Sciatic nerve (tissue), 2 donors: Measurements from ENCODE around the gene LRFN3. TPM values are rescaled to one million over a fixed set of nuclear protein-coding genes. Genes with fewer than 3 reads are reported as not detected.
A peak's percentile ranks its signal among the peaks of the same experiment; 100 is the strongest.
"Not testable (repeated sequence)": the region's sequence is repeated elsewhere in the genome, so short reads cannot be mapped to it uniquely, and the experiment has no call there.

Experiments
- ATAC-seq: fragments of 200-7000 bp; cut with Tn5 transposase; one replicate; pipeline ENCODE4 v1.9.1; 2020; ENCODE audit warnings: mild to moderate bottlenecking, moderate library complexity
- DNase-seq: peaks from one replicate; pipeline ENCODE4 v3.0.0-alpha.2; 2020; ENCODE audit warnings: low spot score
- intact Hi-C: fragments of 100-400 bp; cut with DNase I; formaldehyde crosslinking; loops from one replicate; pipeline ENCODE4 v1.14.2; 2022
- total RNA-seq: library from RNA; stranded (reverse); fragmentation: NEBNext Ultra II Directional; extraction: Animal tissue kit (Norgen Biotek cat#: 25700); gene quantifications from one replicate; pipeline ENCODE4 v1.2.1, GENCODE V29; 2021
- donor health status: DM: no; HTN: no; CAD: no.
- donor health status: DM: no; HTN: no; CAD: no.

Gene LRFN3
- total RNA-seq, 1 donor from 2014 or later, result 13.1 TPM

DNA sequence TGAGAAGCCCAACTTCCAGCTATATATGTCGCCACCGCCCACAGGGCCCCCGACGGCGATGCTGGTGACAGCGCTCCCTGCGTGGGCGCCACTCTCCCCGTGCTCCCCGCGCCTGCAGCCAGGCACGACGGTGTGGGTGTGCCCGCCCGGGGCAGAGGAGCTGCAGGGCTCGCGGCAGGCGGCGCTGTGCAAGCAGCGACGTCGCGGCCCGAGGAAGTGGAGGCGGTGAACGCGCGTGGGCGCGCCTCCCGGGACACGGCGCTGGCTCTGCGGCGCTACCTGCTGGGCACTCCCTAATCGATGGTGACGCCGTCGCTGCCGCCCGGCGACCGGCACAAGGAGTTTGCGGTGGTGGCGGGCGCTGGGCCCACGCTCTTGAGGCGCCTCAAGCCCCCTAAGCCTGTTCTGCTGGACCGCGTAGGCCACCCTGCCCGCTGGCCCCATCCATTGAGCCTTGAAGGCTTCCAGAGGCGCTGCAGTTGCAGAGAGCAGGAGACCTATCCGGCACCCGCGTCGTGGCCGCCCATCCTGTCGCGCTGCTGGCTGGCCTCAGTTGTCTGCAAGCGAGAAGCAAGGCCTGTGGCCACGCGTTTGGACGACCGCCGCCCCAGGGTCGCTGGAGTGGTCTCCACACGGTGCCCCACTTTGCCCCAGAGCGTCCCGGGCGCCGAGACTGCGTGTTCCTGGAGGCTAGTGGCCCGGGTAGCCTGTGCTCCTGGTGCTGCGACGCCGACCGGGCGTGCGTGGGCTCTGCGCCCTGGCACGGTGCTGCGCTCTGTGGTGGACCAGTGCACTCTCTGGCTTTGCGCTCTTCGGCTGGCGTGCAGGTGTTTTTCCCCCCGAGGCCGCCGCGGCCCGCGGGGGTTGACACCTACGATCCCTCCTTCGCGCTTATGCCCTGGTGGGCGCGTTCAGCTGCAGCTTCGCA lies 23.1 kb downstream of the LRFN3 start:
- ATAC-seq (peak; percentile 32), DNase-seq (no peak)
- intact Hi-C loops, result no loop called here

GRCh38 chr19:35959968-35960320 lies 23.8 kb downstream of the LRFN3 start:
- intact Hi-C loops, result no loop called here
- ATAC-seq (peak; percentile 17), DNase-seq (no peak)

GRCh38 chr19:35960432-35960972 lies 24.3 kb downstream of the LRFN3 start:
- DNase-seq, result no peak
- intact Hi-C loops, result no loop called here

DNA sequence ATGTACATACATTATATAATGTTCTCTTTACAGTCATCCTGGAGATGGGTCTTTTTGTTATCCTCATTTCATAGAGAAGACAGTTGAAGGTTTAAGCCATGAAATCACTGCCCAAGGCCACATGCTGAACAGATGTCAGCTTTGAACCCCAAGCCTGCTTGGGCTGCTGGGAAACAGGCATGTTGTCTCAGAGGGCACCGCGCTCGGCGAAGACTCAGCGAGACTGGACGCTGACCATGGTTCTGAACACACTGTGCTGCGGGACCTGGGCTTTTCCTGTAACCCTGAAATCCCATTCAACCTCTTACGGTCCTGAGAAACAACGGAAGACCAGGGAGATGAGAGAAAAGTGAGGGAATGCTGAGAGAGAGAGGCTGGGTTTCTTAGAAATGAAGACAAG lies 27.3 kb downstream of the LRFN3 start:
- intact Hi-C loops, result no loop called here
- no peak for ATAC-seq
- no peak for DNase-seq

More at GRCh38 chr19:35960432-35960972, 24.3 kb downstream of the LRFN3 start:
- ATAC-seq, result no peak

GRCh38 chr19:35966771-35967170 lies 30.6 kb downstream of the LRFN3 start:
- no peak for DNase-seq
- ATAC-seq, result no peak
- intact Hi-C loops, result no loop called here

- no peak for ATAC-seq
- intact Hi-C loops, result no loop called here
- DNase-seq, result no peak
Observed at GRCh38 chr19:35973487-35973886, 37.3 kb downstream of the LRFN3 start.

DNA sequence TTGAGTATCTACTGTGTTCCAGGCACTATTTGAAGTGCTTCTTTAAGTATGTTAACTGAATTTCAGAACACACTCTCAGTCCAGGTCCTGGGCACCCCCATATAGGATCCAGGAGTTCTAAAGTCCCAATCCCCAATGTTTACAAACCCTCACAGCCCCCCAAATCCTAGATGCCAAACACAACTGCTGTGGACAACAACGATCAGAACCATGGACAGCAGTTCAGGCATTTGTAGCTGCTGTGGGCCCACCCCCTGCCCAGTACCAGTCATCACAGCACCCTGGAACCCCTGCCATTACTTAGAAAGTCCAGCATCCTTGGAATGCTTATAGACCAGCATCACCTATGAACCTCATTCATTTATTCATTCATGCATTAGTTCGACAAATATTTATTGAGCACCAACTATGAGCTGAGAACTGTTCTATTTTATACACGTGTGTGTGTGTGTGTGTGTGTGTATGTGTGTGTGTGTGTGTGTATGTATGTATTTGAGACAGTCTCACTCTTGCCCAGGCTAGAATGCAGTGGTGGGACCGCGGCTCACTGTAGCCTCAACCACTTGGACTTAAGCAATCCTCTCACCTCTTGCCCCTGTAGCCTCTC lies 39.5 kb downstream of the LRFN3 start:
- intact Hi-C loops, result no loop called here
- DNase-seq (no peak), ATAC-seq (no peak)

GRCh38 chr19:35977446-35978222 lies 41.5 kb downstream of the LRFN3 start:
- intact Hi-C loops, result no loop called here
- DNase-seq, result no peak
- ATAC-seq, result no peak

DNA sequence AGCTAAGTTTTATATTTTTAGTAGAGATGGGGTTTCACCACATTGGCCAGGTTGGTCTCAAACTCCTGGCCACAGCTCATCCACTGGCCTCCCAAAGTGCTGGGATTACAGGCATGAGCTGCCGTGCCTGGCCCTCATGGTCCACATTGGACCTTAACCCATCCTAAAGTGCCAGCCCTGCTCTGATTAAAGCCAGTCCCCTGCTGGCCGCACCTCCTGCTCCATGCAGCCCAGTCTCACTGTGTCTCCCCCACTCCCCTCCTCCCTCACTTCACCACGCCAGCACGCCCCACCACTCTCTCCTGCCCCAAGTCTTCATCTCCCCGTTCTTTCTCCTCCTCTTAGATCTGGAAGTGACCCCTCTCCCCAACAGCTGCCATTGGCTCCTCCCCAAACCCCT lies 42.1 kb downstream of the LRFN3 start:
- no peak for DNase-seq
- no peak for ATAC-seq
- intact Hi-C loops, result no loop called here

- ATAC-seq (no peak), DNase-seq (no peak)
- intact Hi-C loops, result no loop called here
Observed at GRCh38 chr19:35978832-35979365, 42.7 kb downstream of the LRFN3 start.

DNA sequence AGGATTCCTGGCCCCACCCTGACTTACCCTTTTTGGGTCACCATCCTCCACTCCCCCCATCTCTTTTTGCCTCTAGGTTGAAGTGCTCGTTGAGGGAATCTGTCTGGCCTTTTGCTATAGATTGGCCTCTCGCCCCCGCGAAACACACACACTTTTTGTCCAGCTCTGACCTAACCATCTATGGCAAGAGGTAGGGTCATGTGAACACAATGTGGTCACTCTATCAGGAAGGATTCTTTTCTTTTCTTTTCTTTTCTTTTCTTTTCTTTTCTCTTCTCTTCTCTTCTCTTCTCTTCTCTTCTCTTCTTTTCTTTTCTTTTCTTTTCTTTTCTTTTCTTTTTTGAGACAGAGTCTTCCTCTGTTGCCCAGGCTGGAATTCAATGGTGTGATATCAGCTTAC lies 44.8 kb downstream of the LRFN3 start:
- DNase-seq, intact Hi-C loops, ATAC-seq: not testable (repeated sequence)

DNA sequence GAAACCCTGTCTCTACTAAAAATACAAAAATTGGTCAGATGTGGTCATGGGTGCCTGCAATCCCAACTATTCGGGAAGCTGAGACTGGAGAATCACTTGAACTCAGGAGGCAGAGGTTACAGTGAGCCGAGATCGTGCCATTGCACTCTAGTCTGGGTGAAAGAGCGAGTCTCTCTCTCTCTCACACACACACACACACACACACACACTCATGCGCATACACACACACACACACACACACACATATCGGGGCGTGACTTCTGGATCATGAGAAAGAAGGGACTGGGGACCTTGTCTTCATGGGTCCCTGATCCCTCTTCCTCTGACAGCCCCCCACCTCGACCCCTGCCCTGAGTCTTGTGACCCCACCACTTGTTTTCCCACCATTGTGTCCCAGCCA lies 47.0 kb downstream of the LRFN3 start:
- no peak for ATAC-seq
- intact Hi-C loops, result no loop called here
- DNase-seq, result no peak

- no peak for ATAC-seq
- DNase-seq, result no peak
- intact Hi-C loops, result no loop called here
Observed at GRCh38 chr19:35986111-35986510, 49.9 kb downstream of the LRFN3 start.

DNA sequence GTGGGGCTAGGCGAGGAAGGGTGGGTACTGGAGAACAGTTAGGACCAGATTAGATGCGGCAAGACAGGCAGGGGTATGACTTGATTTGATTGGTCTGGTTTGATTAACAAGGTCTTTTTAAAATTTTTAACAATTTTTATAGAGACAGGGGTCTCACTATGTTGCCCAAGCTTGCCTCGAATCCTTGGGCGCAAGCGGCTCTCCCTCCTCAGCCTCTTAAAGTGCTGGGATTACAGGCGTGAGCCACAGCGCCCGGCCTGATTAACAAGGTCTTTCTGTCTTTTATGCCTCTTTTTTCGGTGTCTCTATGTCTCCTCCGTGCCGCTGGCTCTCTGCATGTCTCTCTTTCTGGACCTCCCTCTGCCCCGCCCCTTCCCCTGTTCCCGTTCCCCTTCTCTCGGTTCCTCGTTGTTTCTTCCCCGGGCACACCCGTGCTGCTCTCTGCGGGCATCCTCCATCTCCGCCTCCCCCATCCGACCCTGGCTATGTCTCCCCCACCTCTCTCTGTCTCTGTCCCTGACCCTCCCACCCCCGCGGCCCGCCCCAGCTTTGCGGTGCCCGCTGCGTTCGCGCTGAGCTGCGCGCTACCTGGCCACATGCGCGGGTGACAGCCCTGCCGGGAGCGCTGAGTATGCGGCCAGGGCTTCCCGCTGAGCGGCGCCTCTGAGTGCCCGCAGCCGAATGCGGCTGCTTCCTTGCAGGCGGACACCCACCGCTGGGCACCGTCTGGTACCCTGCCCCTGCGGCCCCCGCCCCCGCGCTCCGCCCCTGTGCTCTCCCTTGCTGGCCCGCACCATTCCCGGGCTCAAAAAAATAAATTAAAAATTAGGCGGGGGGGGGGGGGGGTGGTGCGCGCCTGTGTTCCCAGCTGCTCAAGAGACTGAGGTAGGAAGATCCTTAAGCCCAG lies 50.7 kb downstream of the LRFN3 start:
- DNase-seq (no peak), ATAC-seq (peak; percentile 63)
- intact Hi-C loops, result no loop called here

DNA sequence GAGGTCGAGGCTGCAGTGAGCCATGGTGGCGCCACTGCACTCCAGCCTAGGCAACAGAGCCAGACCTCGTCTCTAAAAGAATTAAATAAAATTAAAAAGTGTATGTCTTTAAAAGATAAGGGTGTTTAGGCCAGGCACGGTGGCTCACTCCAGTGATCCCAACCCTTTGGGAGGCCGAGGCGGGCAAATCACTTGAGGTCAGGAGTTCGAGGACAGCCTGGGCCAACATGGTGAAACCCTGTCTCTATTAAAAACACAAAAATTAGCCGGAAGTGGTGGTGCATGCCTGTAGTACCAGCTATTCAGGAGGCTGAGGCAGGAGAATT lies 51.4 kb downstream of the LRFN3 start:
- DNase-seq (no peak), ATAC-seq (no peak)
- intact Hi-C loops, result no loop called here

- no peak for ATAC-seq
- DNase-seq, result no peak
Observed at GRCh38 chr19:35988824-35989223, 52.6 kb downstream of the LRFN3 start.

DNA sequence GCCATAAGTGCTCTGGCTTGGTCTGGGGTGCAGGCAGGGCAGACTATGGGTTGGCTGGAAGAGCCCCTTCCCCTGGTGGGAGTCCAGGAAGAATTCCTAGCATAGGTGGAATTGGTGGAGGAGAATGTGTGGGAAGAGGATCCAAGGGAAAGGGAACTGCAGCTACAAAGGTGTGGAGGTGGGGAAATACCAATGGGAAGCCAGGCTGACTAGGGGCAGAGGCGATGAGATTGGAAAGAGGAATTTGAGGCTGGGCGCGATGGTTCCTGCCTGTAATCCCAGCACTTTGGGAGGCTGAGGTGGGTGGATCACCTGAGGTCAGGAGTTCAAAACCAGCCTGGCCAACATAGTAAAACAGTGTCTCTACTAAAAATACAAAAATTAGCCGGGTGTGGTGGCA lies 54.0 kb downstream of the LRFN3 start:
- ATAC-seq (no peak), DNase-seq (no peak)
- intact Hi-C loops, result no loop called here

More at GRCh38 chr19:35988824-35989223, 52.6 kb downstream of the LRFN3 start:
- intact Hi-C loops, result no loop called here
